Measurements from ENCODE around the gene PARD3.

GRCh38 chr10:34148305-34148657 lies 666.8 kb downstream of the PARD3 start:
- TF ChIP-seq CTCF (IDR thresholded peaks at IDR 0.05; ENCODE audit: low read depth, low read length, poor library complexity, severe bottlenecking) = no peak
- no peak for TF ChIP-seq EZH2phosphoT487 (IDR thresholded peaks at IDR 0.05; ENCODE audit: borderline replicate concordance, low read length)
